ENCODE data around the gene FREM2.

FREM2 gene

DNA sequence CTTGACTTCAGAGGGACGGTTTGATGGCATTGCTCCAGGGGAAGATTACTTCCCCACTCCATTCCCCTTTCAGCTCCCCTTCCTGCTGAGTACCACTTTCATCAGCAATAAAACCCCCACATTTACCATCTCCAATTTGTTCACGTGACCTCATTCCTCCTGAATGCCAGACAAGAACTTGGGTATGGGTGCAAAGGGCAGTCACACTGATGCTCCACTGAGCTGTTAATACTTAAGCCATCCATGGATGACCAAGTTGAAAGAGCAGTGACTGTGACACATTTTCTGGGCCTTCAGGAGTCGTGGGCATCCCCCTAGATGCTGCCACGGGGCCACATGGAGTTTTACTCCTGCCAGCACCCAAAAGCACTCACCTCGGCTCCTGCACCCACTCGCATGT is 210.6 kb downstream of the FREM2 start:
- DNase-seq (ENCODE audit: low spot score): no peak

DNA sequence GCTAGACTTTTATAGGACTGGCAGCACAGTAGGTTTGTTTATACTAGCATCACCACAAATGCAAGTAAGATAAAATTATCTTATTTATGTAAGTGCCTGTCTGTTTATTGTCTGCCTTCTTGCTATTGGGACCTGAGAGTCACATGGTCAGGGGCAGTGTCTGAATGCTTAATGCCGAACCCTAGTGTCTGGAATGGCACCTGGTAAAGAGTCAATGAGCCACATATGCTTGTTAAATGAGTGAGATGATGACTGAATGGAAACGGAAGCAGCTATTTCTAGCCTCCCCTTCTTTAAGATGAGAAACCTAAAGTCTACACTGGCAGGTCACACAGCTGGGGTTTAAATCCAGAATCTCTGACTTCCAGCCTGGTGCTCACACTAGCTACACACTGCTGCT is 211.6 kb downstream of the FREM2 start:
- no peak for DNase-seq (ENCODE audit: low spot score)

DNA sequence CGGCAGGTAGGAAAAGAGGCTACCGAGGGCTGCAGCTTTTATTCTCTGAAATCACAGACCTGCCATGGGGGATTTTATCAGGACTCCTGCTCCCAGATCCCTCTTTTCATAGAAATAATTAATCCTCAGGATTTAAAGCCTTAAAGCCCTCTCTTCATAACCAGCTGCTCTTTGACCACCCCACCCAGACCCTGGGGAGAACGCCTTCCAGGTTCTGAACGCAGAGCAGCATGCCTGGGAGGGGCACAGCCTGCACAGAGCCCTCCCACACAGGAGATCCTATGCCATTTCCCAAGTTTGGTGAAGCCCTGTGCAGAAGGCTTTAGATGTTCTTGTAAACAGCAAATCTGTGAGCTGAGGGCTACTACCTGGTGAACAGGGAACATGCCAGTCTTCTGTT is 212.7 kb downstream of the FREM2 start:
- no peak for DNase-seq (ENCODE audit: low spot score)

DNA sequence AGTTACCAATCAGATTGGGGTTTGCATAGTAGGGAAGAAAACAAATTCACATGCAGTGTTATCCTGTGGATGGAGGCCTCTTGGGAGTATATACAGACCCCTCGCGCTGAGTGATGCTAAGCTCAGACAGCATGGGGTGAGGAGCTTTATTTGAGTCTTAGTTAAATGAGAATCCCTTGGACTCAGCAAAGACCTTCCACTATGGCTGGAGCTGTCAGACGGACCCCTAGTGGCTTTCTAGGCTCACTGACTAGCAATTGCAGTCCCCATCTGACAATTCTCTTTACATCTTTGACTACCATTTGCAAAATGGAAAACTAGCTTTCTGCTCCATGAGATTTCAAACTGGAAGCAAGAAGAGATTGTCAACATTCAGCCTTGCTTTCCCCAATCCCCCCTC is 213.3 kb downstream of the FREM2 start:
- no peak for DNase-seq (ENCODE audit: low spot score)

DNA sequence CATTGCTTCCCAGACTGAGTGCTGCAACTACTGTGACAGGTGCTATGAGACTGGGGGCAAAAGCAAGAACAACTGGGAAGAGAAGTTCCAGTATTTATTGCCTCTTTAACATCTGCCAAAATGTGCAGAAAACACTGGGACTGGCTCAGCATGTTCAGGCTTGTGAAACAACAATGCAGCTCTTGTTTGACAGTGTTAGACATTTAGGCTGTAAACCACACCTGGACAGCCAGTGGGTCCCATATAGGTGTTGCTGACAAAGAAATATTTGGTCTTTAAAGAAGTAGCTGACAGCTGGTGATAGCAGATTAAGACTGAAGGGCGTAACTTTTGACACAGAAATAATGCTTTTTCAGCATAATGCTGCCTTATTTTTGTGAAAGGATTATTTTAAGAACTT is 215.7 kb downstream of the FREM2 start:
- no peak for DNase-seq (ENCODE audit: low spot score)

DNA sequence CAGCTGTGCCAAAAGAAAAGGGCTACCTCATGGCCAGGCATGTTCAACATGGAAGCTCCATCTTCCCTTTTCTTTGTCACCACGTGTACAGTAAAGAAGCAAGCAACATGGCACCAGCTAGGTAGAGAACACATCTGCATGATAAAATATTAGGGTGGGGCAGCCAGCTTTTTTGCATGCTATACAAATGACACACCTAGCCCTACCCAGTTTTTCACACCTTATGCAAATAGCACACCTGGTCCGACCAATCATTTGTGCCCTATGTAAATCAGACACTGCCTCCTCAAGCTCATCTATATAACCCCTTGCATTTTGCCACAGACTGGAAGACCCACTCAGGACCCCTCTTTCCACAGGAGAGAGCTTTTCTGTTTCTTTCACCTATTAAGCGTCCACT is 218.2 kb downstream of the FREM2 start:
- DNase-seq (ENCODE audit: low spot score): no peak

DNA sequence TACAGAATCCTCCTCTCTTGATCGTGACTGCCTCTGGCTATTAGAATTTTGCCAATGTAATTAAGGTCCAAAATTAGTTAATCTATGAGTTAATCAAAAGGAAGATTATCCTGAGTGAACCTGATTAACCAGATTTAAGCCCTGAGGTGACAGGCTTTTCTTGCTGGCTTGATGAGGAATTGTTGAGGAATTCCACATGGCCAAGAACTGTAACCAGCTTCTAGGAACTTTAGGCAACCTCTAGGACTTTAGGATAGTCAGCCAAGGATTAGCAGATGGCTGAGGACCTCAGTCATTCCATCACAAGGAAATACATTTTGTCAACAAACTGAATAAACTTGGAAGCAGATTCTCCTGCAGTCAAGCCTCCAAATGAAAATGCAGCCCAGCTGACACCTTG is 219.0 kb downstream of the FREM2 start:
- no peak for DNase-seq (ENCODE audit: low spot score)

DNA sequence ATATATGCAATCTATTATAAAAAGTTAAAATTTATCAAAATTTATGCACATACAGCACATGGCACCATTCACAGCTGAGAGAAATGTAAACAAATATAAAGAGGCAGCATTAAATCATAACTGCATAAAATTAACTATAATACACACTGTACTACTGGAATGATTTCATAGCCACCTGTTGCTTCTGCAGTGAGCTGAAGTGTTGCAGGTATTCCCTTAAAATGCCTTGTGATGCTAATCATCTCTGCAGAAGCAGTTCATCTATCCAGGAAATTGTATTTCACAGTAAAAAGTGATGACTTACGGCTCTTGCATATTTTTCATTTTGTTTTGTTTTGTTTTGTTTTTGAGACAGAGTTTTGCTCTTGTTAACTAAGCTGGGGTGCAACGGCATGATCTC is 221.7 kb downstream of the FREM2 start:
- DNase-seq (ENCODE audit: low spot score): no peak

DNA sequence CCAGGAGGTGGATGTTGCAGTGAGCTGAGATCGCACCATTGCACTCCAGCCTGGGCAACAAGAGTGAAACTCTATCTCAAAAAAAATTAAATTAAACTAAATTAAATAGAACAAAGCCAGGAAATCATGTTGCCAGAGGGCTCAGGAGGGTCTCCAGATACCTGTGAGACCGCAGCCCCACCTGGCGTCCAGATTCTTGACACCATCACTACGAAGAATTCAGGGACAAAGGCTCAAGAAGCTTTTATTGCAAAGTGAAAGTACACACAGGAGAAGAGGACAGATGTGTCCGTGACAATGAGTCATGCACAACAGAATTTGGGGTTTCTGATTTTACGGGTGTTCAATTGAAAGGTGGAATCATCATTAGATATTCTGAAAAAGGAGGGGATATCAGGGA is 227.2 kb downstream of the FREM2 start:
- no peak for DNase-seq (ENCODE audit: low spot score)

DNA sequence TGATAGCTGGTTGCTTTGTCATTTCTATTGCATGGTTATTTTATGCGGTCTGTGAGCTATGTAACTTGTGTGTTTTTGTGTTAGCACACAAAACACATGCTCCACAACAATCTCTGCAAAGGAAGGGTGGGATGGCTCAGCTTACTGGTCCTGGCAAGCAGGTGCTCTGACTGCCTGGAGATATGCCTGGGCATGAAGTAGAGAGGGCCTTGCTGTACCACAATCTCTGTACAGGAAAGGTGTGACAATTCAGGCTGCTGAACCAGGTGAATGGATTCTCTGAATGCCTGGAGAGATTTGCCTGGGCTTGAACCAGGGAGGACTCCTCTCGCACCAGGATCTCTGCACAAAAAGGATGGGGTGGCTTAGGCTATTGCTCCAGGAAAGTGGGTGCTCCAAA is 234.2 kb downstream of the FREM2 start:
- DNase-seq (ENCODE audit: low spot score): no peak

DNA sequence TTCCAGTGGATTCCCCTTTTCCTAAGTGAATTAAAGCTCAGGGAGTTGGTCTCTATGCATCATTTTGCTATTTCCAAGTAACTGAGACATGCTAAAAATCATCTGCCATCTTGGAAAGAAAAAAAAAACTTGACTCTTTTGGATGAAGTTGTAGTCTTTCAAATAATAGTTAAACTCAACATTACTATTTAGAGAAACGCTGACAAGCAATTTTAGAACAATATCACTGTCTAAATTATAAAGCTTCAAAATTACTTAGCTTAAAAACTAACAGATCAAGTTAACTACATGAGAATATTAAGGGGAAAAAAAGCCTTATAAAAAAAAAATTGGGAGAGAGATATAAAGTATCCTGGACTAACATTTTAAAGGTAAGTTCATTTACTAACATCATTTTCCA is 235.3 kb downstream of the FREM2 start:
- DNase-seq (ENCODE audit: low spot score): no peak

DNA sequence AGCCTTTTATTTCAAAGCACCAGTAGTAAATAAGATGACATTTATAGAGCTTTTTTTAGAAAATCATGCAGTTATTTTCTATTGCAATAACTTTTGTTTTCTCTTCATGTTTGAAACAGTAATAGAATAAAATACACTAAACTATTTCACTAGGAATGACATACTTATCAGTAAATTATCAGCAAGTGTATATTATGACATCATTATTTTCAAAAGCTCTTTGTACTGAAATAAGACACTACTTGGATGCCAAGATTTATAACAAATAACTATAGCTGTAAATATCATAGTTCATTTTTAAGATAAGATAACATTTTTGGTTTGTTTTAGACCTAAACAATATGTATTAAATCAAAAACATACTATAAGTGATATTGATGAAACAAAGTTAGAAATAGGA is 246.9 kb downstream of the FREM2 start:
- no peak for DNase-seq (ENCODE audit: low spot score)
